H9 (cell line): ENCODE data around the gene ADSS1. TPM values are rescaled to one million over a fixed set of nuclear protein-coding genes. Genes with fewer than 3 reads are reported as not detected.

Source experiments
- DNase-seq: peaks from one replicate; pipeline ENCODE4 v3.0.0-alpha.2; 2017
- H2AFZ ChIP-seq: one replicate; pipeline ENCODE4 v1.6.1; 2013; ENCODE audit warnings: mild to moderate bottlenecking, low read length, control low read depth, moderate library complexity
- H2AK5ac ChIP-seq: 2 replicates; pipeline ENCODE4 v1.6.1; 2013; ENCODE audit warnings: low read length, control low read depth, mixed read lengths; ENCODE audit not compliant: insufficient read length
- H2BK120ac ChIP-seq: one replicate; pipeline ENCODE4 v1.6.1; 2013; ENCODE audit warnings: low read depth, mild to moderate bottlenecking, low read length, control low read depth, inconsistent platforms; ENCODE audit not compliant: poor library complexity, severe bottlenecking
- H2BK12ac ChIP-seq: 2 replicates; pipeline ENCODE4 v1.6.1; 2013; ENCODE audit warnings: low read length, control low read depth, mixed read lengths, low read depth; ENCODE audit not compliant: insufficient read length
- H2BK15ac ChIP-seq: 2 replicates; pipeline ENCODE4 v1.6.1; 2013; ENCODE audit warnings: low read depth, low read length, control low read depth
- H2BK20ac ChIP-seq: one replicate; pipeline ENCODE4 v1.6.1; 2013; ENCODE audit warnings: low read depth, mild to moderate bottlenecking, low read length, control low read depth, inconsistent platforms; ENCODE audit not compliant: poor library complexity, severe bottlenecking
- H2BK5ac ChIP-seq: 2 replicates; pipeline ENCODE4 v1.6.1; 2013; ENCODE audit warnings: low read length, control low read depth, mixed read lengths; ENCODE audit not compliant: insufficient read length
- H3K14ac ChIP-seq: 2 replicates; pipeline ENCODE4 v1.6.1; 2013; ENCODE audit warnings: low read length, control low read depth; ENCODE audit not compliant: insufficient read depth
- H3K18ac ChIP-seq: 2 replicates; pipeline ENCODE4 v1.6.1; 2013; ENCODE audit warnings: low read depth, mild to moderate bottlenecking, mixed read lengths, low read length, control low read depth; ENCODE audit not compliant: insufficient read length
- H3K23ac ChIP-seq: 2 replicates; pipeline ENCODE4 v1.6.1; 2013; ENCODE audit warnings: low read length, control low read depth, mixed read lengths, low read depth; ENCODE audit not compliant: insufficient read length
- H3K23me2 ChIP-seq: 2 replicates; pipeline ENCODE4 v1.6.1; 2013; ENCODE audit warnings: low read depth, mild to moderate bottlenecking, mixed read lengths, low read length, control low read depth; ENCODE audit not compliant: insufficient read length, poor library complexity, severe bottlenecking
- H3K27ac ChIP-seq: 2 replicates; pipeline ENCODE4 v1.5.1; 2013; ENCODE audit warnings: low read length, control low read depth, mixed read lengths, low read depth; ENCODE audit not compliant: insufficient read length
- H3K27me3 ChIP-seq: 2 replicates; pipeline ENCODE4 v1.6.1; 2013; ENCODE audit warnings: low read length, control low read depth, inconsistent platforms; ENCODE audit not compliant: insufficient read depth
- H3K4ac ChIP-seq: 2 replicates; pipeline ENCODE4 v1.6.1; 2013; ENCODE audit warnings: low read depth, mild to moderate bottlenecking, control low read depth, inconsistent platforms, low read length, moderate library complexity
- H3K4me1 ChIP-seq: 2 replicates; pipeline ENCODE4 v1.6.1; 2013; ENCODE audit warnings: low read length, control low read depth, inconsistent platforms; ENCODE audit not compliant: insufficient read depth
- H3K4me2 ChIP-seq: 2 replicates; pipeline ENCODE4 v1.6.1; 2013; ENCODE audit warnings: low read length, control low read depth, mixed read lengths; ENCODE audit not compliant: insufficient read length, insufficient read depth
- H3K56ac ChIP-seq: 2 replicates; pipeline ENCODE4 v1.6.1; 2013; ENCODE audit warnings: low read depth, mild to moderate bottlenecking, mixed read lengths, low read length, control low read depth; ENCODE audit not compliant: insufficient read length
- H3K79me1 ChIP-seq: 2 replicates; pipeline ENCODE4 v1.6.1; 2013; ENCODE audit warnings: low read depth, mild to moderate bottlenecking, moderate library complexity, low read length, control low read depth, inconsistent platforms; ENCODE audit not compliant: insufficient read depth, poor library complexity, severe bottlenecking
- H3K79me2 ChIP-seq: 2 replicates; pipeline ENCODE4 v1.6.1; 2013; ENCODE audit warnings: low read length, control low read depth, inconsistent platforms; ENCODE audit not compliant: insufficient read depth
- H3K9ac ChIP-seq: 2 replicates; pipeline ENCODE4 v1.6.1; 2013; ENCODE audit warnings: low read length, control low read depth, mixed read lengths; ENCODE audit not compliant: insufficient read length; ENCODE audit errors: extremely low read depth
- H3K9me3 ChIP-seq: one replicate; pipeline ENCODE4 v1.6.1; 2013; ENCODE audit warnings: low read depth, low read length, inconsistent platforms; ENCODE audit not compliant: control insufficient read depth
- H3T11ph ChIP-seq: one replicate; pipeline ENCODE4 v1.6.1; 2013; ENCODE audit warnings: mild to moderate bottlenecking, low read length, control low read depth, inconsistent platforms
- H4K20me1 ChIP-seq: one replicate; pipeline ENCODE4 v1.6.1; 2013; ENCODE audit not compliant: control insufficient read depth, insufficient read length, insufficient read depth
- H4K5ac ChIP-seq: 2 replicates; pipeline ENCODE4 v1.6.1; 2013; ENCODE audit warnings: low read depth, mild to moderate bottlenecking, mixed read lengths, low read length, control low read depth; ENCODE audit not compliant: insufficient read length
- H4K8ac ChIP-seq: replicated peaks from 2 replicates; pipeline ENCODE4 v1.6.1; 2013; ENCODE audit warnings: low read length, control low read depth, mixed read lengths, low read depth; ENCODE audit not compliant: insufficient read length
- H4K91ac ChIP-seq: 2 replicates; pipeline ENCODE4 v1.6.1; 2013; ENCODE audit warnings: low read depth, mild to moderate bottlenecking, moderate library complexity, mixed read lengths, low read length, control low read depth; ENCODE audit not compliant: insufficient read length
- H3K27ac Mint-ChIP-seq, 3 experiments: 2 replicates in 2 of 3; 3 replicates in 1 of 3; pipeline ENCODE4 v1.8.0; 2020 to 2021; ENCODE audit warnings: mixed read lengths in 3 of 3, mild to moderate bottlenecking in 1 of 3, moderate library complexity in 1 of 3
- H3K27me3 Mint-ChIP-seq: 2 replicates; pipeline ENCODE4 v1.8.0; 2021; ENCODE audit warnings: low read depth, mild to moderate bottlenecking, moderate library complexity, mixed read lengths
- H3K36me3 Mint-ChIP-seq, 3 experiments: 2 replicates in 2 of 3; 3 replicates in 1 of 3; pipeline ENCODE4 v1.8.0; 2020 to 2021; ENCODE audit warnings: low read depth in 3 of 3, mixed read lengths in 3 of 3; ENCODE audit not compliant: insufficient read depth in 1 of 3
- H3K4me1 Mint-ChIP-seq, 2 experiments: 2 replicates each; pipeline ENCODE4 v1.8.0; 2020; ENCODE audit warnings: mixed read lengths in 2 of 2
- H3K4me3 Mint-ChIP-seq, 2 experiments: 2 replicates in 1 of 2; 3 replicates in 1 of 2; pipeline ENCODE4 v1.8.0; 2020 to 2021; ENCODE audit warnings: mild to moderate bottlenecking in 2 of 2, mixed read lengths in 2 of 2, moderate library complexity in 1 of 2
- H3K9me3 Mint-ChIP-seq, 2 experiments: 2 replicates in 1 of 2; 3 replicates in 1 of 2; pipeline ENCODE4 v1.8.0; 2020; ENCODE audit warnings: mild to moderate bottlenecking in 2 of 2, mixed read lengths in 2 of 2, moderate library complexity in 1 of 2
- CTCF ChIP-seq: fragments of 200-600 bp; sonication (generic); conservative IDR thresholded peaks from 3 replicates; pipeline ENCODE4 v1.8.0; 2021; ENCODE audit warnings: antibody characterized with exemption, mild to moderate bottlenecking
- whole genome bisulfite sequencing: extraction: QIAGEN DNeasy Blood & Tissue Kit; methylation state at CpG from one replicate; pipeline ENCODE4 v1.1.7; 2013; ENCODE audit warnings: missing lambda C conversion rate, low lambda C conversion rate, mixed read lengths; ENCODE audit not compliant: insufficient read length; ENCODE audit errors: extremely low coverage; 5-methylcytosine and 5-hydroxymethylcytosine counted together
- total RNA-seq: library from RNA; stranded (reverse); gene quantifications from 2 replicates; pipeline ENCODE4 v1.2.1, GENCODE V29; 2021

Gene ADSS1
- total RNA-seq, 1 experiment from 2014 or later: 8.5 TPM

- peaks cover 0 to 8% of the 10 kb centered on the region in 2 experiments; a peak in 2 of 5 replicates for H3K9me3 Mint-ChIP-seq
- Histone ChIP-seq H2BK15ac (no peak within 1 kb of the TSS), H2BK12ac (no peak within 1 kb of the TSS), H3K4me2 (peak within 1 kb of the TSS; percentile 57), H3K4ac (no peak within 1 kb of the TSS), H2AK5ac (no peak within 1 kb of the TSS), H3K23me2 (peaks cover 6% of the 10 kb centered on the region), H3K9ac (peak within 1 kb of the TSS; percentile 21), H3K79me1 (peaks cover 5% of the 10 kb centered on the region), H3K14ac (peak within 1 kb of the TSS; percentile 31; the same call in 1 of the 2 replicates), H2BK20ac (no peak within 1 kb of the TSS), H3K23ac (no peak within 1 kb of the TSS), H3K27ac (no peak within 1 kb of the TSS), H3K79me2 (peaks cover 4% of the 10 kb centered on the region; the same call in 1 of the 2 replicates), H4K5ac (no peak within 1 kb of the TSS), H3K4me1 (no peaks in the 10 kb centered on the region), H2AFZ (no peak within 1 kb of the TSS), H3K18ac (no peak within 1 kb of the TSS), H3T11ph (no peak within 1 kb of the TSS), H4K91ac (no peak within 1 kb of the TSS), H3K9me3 (no peaks in the 10 kb centered on the region), H3K27me3 (no peaks in the 10 kb centered on the region), H4K8ac (no peak within 1 kb of the TSS), H2BK120ac (no peak within 1 kb of the TSS), H2BK5ac (no peak within 1 kb of the TSS), H4K20me1 (no peaks in the 10 kb centered on the region), H3K56ac (no peak within 1 kb of the TSS)
- TF ChIP-seq CTCF: no peak
- no peak within 1 kb of the TSS for H3K27ac Mint-ChIP-seq
- H3K4me3 Mint-ChIP-seq: peak within 1 kb of the TSS; percentile 64 to 78
- H3K4me1 Mint-ChIP-seq: peaks cover 14 to 32% of the 10 kb centered on the region in 2 experiments
- H3K27me3 Mint-ChIP-seq: peaks cover 6% of the 10 kb centered on the region
- no peaks in the 10 kb centered on the region; a peak in 4 of 7 replicates for H3K36me3 Mint-ChIP-seq
- no CpG with 5 or more reads among the region's 76 CpGs for WGBS
- peak; percentile 68 for DNase-seq
Measured at GRCh38 chr14:104689109-104689880, 34.7 kb upstream of the ADSS1 start, which contains the start of gene INF2. TSS of gene INF2 (plus strand) at chr14:104689618. CDS start at chr14:104701366, 11,748 bp downstream.
